ENCODE results near the gene SELENOI. TPM values are rescaled to one million over a fixed set of nuclear protein-coding genes. Genes with fewer than 3 reads are reported as not detected.
A peak's percentile ranks its signal among the peaks of the same experiment; 100 is the strongest.
"Not testable (repeated sequence)": the region's sequence is repeated elsewhere in the genome, so short reads cannot be mapped to it uniquely, and the experiment has no call there.

SELENOI gene, protein sequence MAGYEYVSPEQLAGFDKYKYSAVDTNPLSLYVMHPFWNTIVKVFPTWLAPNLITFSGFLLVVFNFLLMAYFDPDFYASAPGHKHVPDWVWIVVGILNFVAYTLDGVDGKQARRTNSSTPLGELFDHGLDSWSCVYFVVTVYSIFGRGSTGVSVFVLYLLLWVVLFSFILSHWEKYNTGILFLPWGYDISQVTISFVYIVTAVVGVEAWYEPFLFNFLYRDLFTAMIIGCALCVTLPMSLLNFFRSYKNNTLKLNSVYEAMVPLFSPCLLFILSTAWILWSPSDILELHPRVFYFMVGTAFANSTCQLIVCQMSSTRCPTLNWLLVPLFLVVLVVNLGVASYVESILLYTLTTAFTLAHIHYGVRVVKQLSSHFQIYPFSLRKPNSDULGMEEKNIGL
- 10 to 100 TPM; 38.5 to 64.0 TPM for total RNA-seq

DNA sequence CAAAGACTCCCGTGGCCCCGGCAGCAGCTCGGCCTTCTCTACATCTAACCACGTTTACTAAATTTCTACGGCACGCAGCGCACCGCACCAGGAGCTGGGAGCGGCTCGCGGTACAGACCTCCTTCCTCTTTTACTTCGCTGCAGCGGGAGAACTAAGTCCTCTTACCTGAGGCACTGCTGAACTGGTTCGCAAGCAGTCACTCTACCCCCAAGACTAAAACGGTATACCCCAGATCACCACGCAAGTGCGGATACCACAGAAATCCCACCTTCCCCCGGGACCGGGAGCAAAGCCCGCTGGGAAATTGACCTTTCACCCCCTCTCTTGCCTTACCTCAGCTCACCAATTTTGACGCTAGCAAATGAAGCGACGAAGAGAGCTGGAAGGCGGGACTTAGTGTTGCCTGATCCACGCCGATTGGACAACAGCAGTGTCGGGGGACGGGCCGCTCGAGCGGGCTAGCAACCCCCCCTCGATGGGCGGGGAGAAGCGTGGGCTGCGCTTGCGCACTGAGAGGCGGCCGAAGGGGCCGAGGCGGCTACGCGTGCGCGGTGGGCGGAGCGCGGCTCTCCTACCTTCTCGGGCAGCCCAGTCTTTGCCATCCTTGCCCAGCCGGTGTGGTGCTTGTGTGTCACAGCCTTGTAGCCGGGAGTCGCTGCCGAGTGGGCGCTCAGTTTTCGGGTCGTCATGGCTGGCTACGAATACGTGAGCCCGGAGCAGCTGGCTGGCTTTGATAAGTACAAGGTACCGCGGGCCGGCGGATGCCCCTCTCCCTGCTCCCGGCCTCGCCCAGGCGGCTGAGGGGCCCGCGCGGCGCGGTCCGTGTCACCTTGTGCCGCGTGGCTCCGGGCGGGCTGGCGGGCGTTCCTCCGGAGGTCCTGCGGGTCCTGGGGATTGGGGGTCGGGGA lies at the start of gene SELENOI:
Gene SELENOI (plus strand): TSS at position 599 of the 909 bp plus-strand sequence. CDS start 90 bp downstream, at position 689.
- Mint-ChIP-seq H3K4me1 (ENCODE audit: low read depth in 2 of 2) (peaks cover 24 to 27% of the 10 kb centered on the region in 2 donors), H3K27me3 (no peaks in the 10 kb centered on the region), H3K4me3 (peak within 1 kb of the TSS; percentile 98), H3K27ac (peak within 1 kb of the TSS; percentile 90 to 97), H3K9me3 (no peaks in the 10 kb centered on the region), H3K36me3 (peaks cover 6% of the 10 kb centered on the region)
- ATAC-seq (peak; percentile 97 to 99), DNase-seq (ENCODE audit: low spot score) (peak; percentile 99)

DNA sequence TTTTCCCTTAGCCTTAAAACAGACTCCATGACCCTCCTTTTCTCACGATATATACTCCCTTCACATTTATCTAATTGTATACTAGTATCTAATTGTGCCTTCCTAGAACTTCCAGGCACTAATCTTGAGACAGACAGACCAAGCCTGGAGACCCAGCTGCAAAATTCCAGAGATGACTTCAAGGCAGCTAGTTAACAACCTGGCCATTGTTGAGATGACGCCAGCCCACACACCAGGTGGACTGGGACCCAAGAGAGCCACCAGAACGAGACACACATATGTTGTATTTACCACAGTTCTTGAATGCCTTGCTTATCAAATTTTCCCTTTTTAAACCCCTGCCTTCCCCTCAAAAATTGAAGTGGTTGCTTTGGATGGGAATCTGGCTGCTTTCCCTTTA lies 48.9 kb upstream of the SELENOI start:
- H3K36me3 Mint-ChIP-seq = no peaks in the 10 kb centered on the region
- H3K4me1 Mint-ChIP-seq (ENCODE audit: low read depth in 2 of 2) = no peaks in the 10 kb centered on the region
- DNase-seq (ENCODE audit: low spot score) = no peak
- no peaks in the 10 kb centered on the region for H3K9me3 Mint-ChIP-seq
- no peak for ATAC-seq
- no peak overlapping the region for H3K4me3 Mint-ChIP-seq
- H3K27ac Mint-ChIP-seq = no peak overlapping the region
- H3K27me3 Mint-ChIP-seq = peaks cover 0 to 3% of the 10 kb centered on the region in 2 donors

DNA sequence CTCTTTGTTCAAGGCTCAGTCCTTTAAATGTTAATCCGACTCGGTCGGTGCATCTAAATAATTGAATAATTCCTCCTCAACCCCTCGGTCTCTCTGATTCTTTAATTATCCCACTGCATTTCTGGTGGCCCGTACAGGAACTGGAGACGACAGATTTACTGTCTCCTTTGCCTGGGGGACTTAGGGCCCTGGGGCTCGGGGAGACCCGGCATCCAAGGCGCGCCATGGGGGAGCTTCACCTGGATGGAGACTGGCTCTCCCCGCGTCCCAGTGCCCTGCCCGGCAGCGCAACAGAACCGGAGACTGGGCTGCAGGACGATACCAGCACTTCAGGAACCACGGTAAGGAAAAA lies 47.7 kb upstream of the SELENOI start:
- H3K27me3 Mint-ChIP-seq = peaks cover 0 to 3% of the 10 kb centered on the region in 2 donors
- H3K27ac Mint-ChIP-seq = no peak overlapping the region
- H3K36me3 Mint-ChIP-seq = no peaks in the 10 kb centered on the region
- no peaks in the 10 kb centered on the region for H3K4me1 Mint-ChIP-seq (ENCODE audit: low read depth in 2 of 2)
- H3K4me3 Mint-ChIP-seq = no peak overlapping the region
- no peaks in the 10 kb centered on the region for H3K9me3 Mint-ChIP-seq
- ATAC-seq = no peak
- DNase-seq (ENCODE audit: low spot score) = no peak

DNA sequence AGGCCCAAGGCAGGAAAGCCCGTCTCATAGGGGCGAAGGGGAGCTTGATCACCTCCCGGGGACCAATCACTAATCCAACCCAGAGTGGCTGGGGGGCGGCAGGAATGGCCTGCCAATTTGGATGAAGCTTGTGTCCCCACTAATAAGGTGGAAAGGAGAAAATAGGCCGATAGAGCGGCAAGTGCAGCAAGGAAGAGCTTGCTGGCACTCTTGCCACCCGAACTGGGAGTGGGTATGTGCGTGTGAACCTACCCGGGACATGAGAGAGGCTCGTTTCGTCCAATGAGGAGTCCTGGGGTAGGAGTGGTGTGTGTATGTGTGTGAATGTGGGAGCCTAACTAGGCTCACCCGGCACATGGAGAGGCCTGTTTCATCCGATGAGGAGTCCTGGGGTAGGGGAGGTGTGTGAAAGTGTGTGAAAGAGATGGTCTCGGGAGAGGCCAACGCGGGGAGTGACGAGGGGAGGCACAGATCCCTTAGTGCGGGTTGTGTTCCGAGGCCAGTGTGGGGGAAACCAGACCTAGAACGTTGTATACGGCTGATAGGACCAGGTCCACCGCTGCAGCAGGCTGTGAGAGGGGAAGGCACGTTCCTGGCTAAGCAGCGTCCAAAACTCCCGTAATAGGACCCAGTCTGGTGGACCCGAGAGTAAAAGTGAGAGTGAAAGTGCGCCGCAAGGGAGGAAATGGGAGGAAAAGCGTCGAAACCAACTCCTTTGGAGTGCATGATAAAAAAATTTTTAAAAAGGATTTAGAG lies 47.1 kb upstream of the SELENOI start:
- Mint-ChIP-seq H3K36me3 (no peaks in the 10 kb centered on the region), H3K27ac (no peak overlapping the region), H3K9me3 (no peaks in the 10 kb centered on the region), H3K4me1 (ENCODE audit: low read depth in 2 of 2) (no peaks in the 10 kb centered on the region), H3K27me3 (peaks cover 0 to 3% of the 10 kb centered on the region in 2 donors), H3K4me3 (no peak overlapping the region)
- DNase-seq (ENCODE audit: low spot score) (no peak), ATAC-seq (peak; percentile 60 to 76)

DNA sequence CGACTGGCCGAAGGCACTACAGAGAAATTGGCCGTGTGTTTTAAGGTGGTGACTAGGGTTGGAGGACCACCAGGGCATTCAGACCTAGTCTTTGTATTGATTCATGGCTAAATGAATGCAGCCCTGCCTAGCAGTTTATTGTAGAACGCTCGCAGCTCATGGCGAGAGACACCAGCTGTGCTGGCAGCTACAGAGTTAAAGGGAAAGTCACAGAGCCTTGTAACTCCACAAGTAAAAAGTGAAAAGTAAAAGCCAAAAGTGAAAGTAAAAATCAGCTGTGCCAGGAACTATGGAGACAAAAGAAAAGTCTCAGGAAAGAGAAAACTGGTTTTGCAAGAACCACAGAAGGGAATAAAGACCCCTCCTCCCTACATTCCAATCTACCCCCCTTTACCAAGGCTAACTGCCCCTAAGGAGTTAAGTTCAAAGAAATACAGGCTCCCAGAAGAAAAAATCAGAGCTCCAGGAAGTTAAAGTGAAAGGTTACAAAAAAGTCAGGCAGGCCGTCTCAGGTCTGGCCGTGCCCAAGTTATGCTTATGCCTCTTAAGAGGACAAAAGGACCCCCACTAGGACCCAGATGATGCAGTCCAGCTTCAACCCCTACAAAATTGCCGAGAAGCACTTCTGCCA lies 46.4 kb upstream of the SELENOI start:
- Mint-ChIP-seq H3K36me3 (no peaks in the 10 kb centered on the region), H3K9me3 (no peaks in the 10 kb centered on the region), H3K27me3 (peaks cover 0 to 3% of the 10 kb centered on the region in 2 donors), H3K4me3 (no peak overlapping the region), H3K4me1 (ENCODE audit: low read depth in 2 of 2) (no peaks in the 10 kb centered on the region), H3K27ac (no peak overlapping the region)
- ATAC-seq (peak; percentile 41 to 72), DNase-seq (ENCODE audit: low spot score) (no peak)

DNA sequence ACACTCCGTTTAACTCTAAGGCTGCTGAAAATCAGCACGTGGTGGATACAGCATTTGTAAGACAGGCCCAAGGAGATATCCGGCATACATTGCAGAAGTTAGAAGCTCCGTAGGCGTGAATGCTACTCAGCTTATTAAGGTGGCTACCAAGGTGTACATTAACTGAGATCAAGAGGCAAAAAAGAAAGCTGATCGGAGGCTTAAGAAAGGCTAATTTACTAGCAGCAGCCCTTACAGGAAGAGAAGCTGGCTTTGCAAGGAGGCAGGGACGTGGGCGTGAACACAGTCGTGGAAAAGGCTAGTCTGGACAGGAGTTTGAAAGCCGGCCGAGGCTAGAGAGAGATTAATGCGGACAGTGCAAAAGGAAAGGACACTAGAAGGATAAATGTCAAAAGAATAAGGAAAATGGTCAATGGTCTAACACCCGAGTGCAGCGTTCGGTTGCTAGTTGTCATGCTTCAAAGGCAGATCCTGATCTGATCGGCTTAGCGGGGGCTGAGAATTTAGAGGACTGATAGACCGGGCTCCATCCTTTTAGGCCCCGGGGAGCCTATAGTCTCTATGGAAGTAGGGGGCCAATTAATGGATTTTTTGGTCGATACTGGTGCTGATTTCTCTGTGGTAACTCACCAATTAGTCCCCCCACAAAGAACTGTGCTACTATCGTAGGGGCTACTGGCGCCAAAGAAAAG lies 45.6 kb upstream of the SELENOI start:
- ATAC-seq (no peak), DNase-seq (ENCODE audit: low spot score) (no peak)
- no peaks in the 10 kb centered on the region for H3K4me1 Mint-ChIP-seq (ENCODE audit: low read depth in 2 of 2)
- H3K4me3 Mint-ChIP-seq = no peak overlapping the region
- H3K27ac Mint-ChIP-seq = no peak overlapping the region
- H3K36me3 Mint-ChIP-seq = no peaks in the 10 kb centered on the region
- H3K27me3 Mint-ChIP-seq = peaks cover 0 to 3% of the 10 kb centered on the region in 2 donors
- no peaks in the 10 kb centered on the region for H3K9me3 Mint-ChIP-seq

DNA sequence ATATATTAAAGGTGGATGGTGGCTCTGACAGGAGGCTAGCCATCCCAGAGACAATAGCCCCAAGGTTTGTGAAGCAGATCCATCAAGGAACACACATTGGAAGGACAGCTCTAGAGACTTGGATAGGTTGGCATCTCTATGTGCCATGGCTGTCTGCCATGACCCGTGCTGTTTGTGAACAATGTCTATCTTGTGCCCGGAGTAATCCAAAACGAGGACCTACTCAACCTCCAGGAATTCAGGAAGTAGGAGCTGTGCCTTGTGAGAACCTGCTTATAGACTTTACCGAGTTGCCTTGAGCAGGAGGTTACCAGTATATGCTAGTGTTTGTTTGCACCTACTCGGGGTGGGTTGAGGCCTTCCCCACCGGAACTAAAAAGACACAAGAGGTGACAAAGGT lies 43.1 kb upstream of the SELENOI start:
- no peaks in the 10 kb centered on the region for H3K9me3 Mint-ChIP-seq
- no peaks in the 10 kb centered on the region for H3K27me3 Mint-ChIP-seq
- no peak overlapping the region for H3K4me3 Mint-ChIP-seq
- ATAC-seq (no peak), DNase-seq (ENCODE audit: low spot score) (no peak)
- H3K27ac Mint-ChIP-seq = no peak overlapping the region
- no peaks in the 10 kb centered on the region for H3K4me1 Mint-ChIP-seq (ENCODE audit: low read depth in 2 of 2)
- H3K36me3 Mint-ChIP-seq = no peaks in the 10 kb centered on the region

DNA sequence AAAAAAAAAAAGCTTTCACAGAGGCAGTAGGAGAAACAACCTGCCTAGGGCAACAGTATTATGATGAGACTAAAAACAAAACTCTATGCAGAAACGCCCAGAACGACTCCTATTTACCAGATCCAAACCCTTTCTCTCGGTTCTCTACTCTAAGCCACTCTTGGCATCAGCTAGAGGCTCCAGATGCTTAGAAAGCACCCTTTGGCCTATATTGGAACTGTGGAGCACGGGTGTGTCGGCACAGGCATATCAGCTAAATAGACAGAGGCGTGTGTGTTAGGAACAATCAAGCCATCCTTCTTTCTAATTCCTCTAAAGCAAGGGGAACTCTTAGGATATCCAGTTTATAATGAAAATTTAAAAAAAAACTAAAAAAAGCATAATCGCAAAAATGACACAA lies 40.8 kb upstream of the SELENOI start:
- ATAC-seq; H3K27ac Mint-ChIP-seq; H3K9me3 Mint-ChIP-seq; H3K27me3 Mint-ChIP-seq; H3K4me1 Mint-ChIP-seq (ENCODE audit: low read depth in 2 of 2); H3K4me3 Mint-ChIP-seq; H3K36me3 Mint-ChIP-seq; DNase-seq (ENCODE audit: low spot score): not testable (repeated sequence)

DNA sequence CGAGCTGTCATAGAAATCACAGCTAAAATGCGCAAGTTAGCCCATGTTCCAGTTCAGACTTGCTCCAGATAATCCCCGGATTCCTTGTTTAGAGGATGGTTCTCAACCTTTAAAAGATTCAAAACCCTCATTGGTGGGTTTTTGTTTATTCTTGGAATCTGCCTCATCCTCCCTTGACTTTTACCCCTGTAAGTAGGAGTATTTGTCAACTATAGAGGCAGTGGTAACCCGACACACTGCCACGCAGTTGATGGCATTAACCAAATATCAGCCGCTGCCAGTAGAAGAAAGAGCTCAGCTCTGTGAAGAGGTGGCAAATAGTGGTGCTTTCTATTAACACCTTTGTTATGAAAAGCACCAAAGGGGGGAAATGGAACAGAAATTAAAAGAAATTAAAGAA lies 40.4 kb upstream of the SELENOI start:
- Mint-ChIP-seq H3K36me3 (no peaks in the 10 kb centered on the region), H3K27ac (no peak overlapping the region), H3K27me3 (no peaks in the 10 kb centered on the region), H3K4me3 (no peak overlapping the region), H3K9me3 (no peaks in the 10 kb centered on the region), H3K4me1 (ENCODE audit: low read depth in 2 of 2) (no peaks in the 10 kb centered on the region)
- ATAC-seq (no peak), DNase-seq (ENCODE audit: low spot score) (no peak)

DNA sequence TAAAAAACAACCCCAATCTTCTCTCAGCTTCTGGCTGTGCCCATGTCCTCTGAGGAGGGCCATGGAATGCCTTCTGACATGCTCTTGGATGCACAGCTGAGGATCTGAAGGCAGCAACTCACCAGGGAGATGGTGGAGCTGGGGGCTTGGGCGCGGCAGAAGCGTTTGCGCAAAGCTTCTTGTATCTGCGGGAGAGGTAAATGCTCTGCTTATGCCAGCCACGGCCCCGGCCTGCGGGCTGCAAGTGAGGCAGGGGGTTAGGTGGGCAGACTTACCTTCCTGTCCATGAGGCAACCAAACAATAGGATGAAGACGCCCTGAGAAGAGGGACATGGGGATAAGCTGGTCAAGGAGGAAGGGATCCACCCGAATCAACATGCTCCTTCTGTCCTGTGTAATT lies 36.0 kb upstream of the SELENOI start:
- Mint-ChIP-seq H3K9me3 (no peaks in the 10 kb centered on the region), H3K27ac (no peak overlapping the region), H3K4me3 (no peak overlapping the region), H3K4me1 (ENCODE audit: low read depth in 2 of 2) (no peaks in the 10 kb centered on the region), H3K36me3 (no peaks in the 10 kb centered on the region), H3K27me3 (no peaks in the 10 kb centered on the region)
- ATAC-seq (no peak), DNase-seq (ENCODE audit: low spot score) (no peak)

DNA sequence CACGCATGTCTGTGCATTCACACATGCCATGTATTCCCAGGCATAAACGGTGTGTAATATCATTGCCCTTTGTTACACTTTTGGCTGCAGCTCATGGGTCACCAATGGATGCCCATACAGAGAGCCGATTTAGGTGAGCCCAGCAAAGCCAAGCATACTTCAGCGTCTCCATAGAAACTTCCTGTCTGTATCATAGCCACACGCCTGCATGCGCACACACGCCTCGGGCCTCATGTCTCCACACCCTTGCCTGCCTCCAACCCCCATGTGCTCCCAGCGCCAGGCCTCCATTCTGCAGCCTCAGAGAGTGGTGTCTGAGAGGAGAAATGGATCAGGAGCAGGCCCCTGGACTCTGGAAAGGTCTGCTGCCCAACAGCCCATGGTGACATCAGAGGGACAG lies 33.5 kb upstream of the SELENOI start:
- Mint-ChIP-seq H3K27me3 (no peaks in the 10 kb centered on the region), H3K9me3 (no peaks in the 10 kb centered on the region), H3K27ac (no peak overlapping the region), H3K4me3 (no peak overlapping the region), H3K36me3 (no peaks in the 10 kb centered on the region), H3K4me1 (ENCODE audit: low read depth in 2 of 2) (no peaks in the 10 kb centered on the region)
- no peak for DNase-seq (ENCODE audit: low spot score)
- no peak for ATAC-seq

DNA sequence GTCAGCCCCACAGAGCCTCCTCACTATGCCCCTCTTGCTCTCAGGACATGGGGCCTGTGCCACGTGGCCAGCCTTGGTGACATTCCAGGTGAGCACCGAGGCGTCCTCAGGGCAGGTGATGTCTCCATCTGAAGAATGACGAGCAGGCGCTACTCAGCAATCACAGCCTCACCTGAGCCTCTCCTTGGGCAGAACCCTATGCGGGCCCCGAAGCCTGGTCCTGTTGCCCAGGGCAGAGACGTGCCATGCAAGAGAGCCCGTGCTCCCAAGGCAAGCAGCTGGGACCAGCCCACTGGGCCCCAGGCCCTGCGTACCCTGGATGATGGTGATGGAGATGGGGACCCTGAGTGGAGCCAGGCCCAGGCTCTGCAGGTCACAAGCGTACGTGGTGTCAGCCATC lies 32.5 kb upstream of the SELENOI start:
- Mint-ChIP-seq H3K27ac (no peak overlapping the region), H3K9me3 (no peaks in the 10 kb centered on the region), H3K4me1 (ENCODE audit: low read depth in 2 of 2) (no peaks in the 10 kb centered on the region), H3K27me3 (no peaks in the 10 kb centered on the region), H3K4me3 (no peak overlapping the region), H3K36me3 (no peaks in the 10 kb centered on the region)
- DNase-seq (ENCODE audit: low spot score) (no peak), ATAC-seq (peak in 1 of 2 donors; percentile 22)

DNA sequence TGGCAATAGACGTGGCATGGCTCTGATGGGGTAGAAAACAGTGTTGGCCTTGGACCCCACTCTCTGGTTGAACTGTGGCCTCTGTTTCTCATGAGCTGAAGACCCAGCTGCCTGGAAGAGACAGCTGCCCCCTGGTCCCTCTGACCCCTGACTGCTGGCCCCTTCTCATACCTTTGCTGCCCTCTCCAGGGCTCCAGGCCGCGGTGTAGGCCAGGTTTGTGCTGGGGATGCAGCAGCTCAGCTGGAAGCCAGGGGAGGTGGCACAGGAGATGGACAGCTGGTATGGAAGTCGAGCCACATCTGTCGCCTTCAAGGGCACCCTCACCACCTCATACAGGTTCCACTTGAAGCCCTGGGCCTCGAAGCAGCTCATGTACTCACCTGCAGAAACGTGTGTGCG lies 31.7 kb upstream of the SELENOI start:
- no peak for ATAC-seq
- no peaks in the 10 kb centered on the region for H3K4me1 Mint-ChIP-seq (ENCODE audit: low read depth in 2 of 2)
- no peaks in the 10 kb centered on the region for H3K36me3 Mint-ChIP-seq
- no peak overlapping the region for H3K4me3 Mint-ChIP-seq
- no peaks in the 10 kb centered on the region for H3K27me3 Mint-ChIP-seq
- no peak for DNase-seq (ENCODE audit: low spot score)
- no peaks in the 10 kb centered on the region for H3K9me3 Mint-ChIP-seq
- no peak overlapping the region for H3K27ac Mint-ChIP-seq

Data from natural killer cell treated with Interleukin-12 subunit alpha and Interleukin-12 subunit beta and Interleukin-15 and Interleukin-18, amount 100 ng/mL, for 72 hours (primary cell).